Natural killer cell (primary cell): Measurements from ENCODE around the gene TP53RK. TPM values are rescaled to one million over a fixed set of nuclear protein-coding genes. Genes with fewer than 3 reads are reported as not detected.

Experiments used
- ATAC-seq, 3 donors: fragments of 150-1000 bp in 2 of 3; fragments of 200-7000 bp in 1 of 3; cut with Tn5 transposase; 1 replicate in 1 of 3; 2 replicates in 2 of 3; pipeline ENCODE4 v1.10.0; 2021; ENCODE audit warnings: mild to moderate bottlenecking in 2 of 3, moderate library complexity in 2 of 3
- DNase-seq, 2 donors: peaks; one replicate each; pipeline versions ENCODE4 v3.0.0 to v3.0.0-alpha.2; 2013 to 2021; ENCODE audit warnings: mixed read lengths in 1 of 2
- H3K27ac ChIP-seq: one replicate; pipeline ENCODE4 v1.5.1; 2013; ENCODE audit warnings: mild to moderate bottlenecking, low read length
- H3K27me3 ChIP-seq: one replicate; pipeline ENCODE4 v1.6.1; 2013; ENCODE audit warnings: low read length; ENCODE audit not compliant: control insufficient read depth, insufficient read depth
- H3K36me3 ChIP-seq: one replicate; pipeline ENCODE4 v1.6.1; 2013; ENCODE audit warnings: low read length; ENCODE audit not compliant: control insufficient read depth, insufficient read depth
- H3K4me1 ChIP-seq: one replicate; pipeline ENCODE4 v1.6.1; 2013; ENCODE audit warnings: low read length; ENCODE audit not compliant: control insufficient read depth, insufficient read depth
- H3K4me3 ChIP-seq: one replicate; pipeline ENCODE4 v1.5.1; 2013; ENCODE audit warnings: low read length
- H3K9me3 ChIP-seq: one replicate; pipeline ENCODE4 v1.6.1; 2013; ENCODE audit warnings: low read length; ENCODE audit not compliant: control insufficient read depth, insufficient read depth
- H3K27ac Mint-ChIP-seq, 2 donors: one replicate each; pipeline ENCODE4 v1.8.0; 2022; ENCODE audit warnings: mild to moderate bottlenecking in 2 of 2, mixed read lengths in 2 of 2, moderate library complexity in 1 of 2
- H3K27me3 Mint-ChIP-seq, 2 donors: one replicate each; pipeline ENCODE4 v1.8.0; 2022; ENCODE audit warnings: low read depth in 2 of 2, mixed read lengths in 2 of 2
- H3K36me3 Mint-ChIP-seq: one replicate; pipeline ENCODE4 v1.8.0; 2022; ENCODE audit warnings: mixed read lengths
- H3K4me1 Mint-ChIP-seq, 2 donors: one replicate each; pipeline ENCODE4 v1.8.0; 2022; ENCODE audit warnings: mixed read lengths in 2 of 2
- H3K4me3 Mint-ChIP-seq: one replicate; pipeline ENCODE4 v1.8.0; 2022; ENCODE audit warnings: mild to moderate bottlenecking, moderate library complexity, mixed read lengths
- H3K9me3 Mint-ChIP-seq, 2 donors: one replicate each; pipeline ENCODE4 v1.8.0; 2022; ENCODE audit warnings: mixed read lengths in 2 of 2
- WGBS: methylation state at CpG from one replicate; pipeline ENCODE4 v1.1.7; 2013; ENCODE audit warnings: missing lambda C conversion rate; ENCODE audit not compliant: insufficient coverage; 5-methylcytosine and 5-hydroxymethylcytosine counted together
- intact Hi-C: fragments of 100-400 bp; cut with micrococcal nuclease; formaldehyde crosslinking; loops from one replicate; pipeline ENCODE4 v1.14.2; 2022
- total RNA-seq, 4 donors: library from RNA; stranded (reverse); fragments of 120-200 nt in 1 of 4; gene quantifications; one replicate each; pipeline versions ENCODE4 v1.2.3 to v1.2.4, GENCODE V29; 2013 to 2022
- TF ChIP-seq, protein P1 (sequence below): fragments of 200-600 bp; IDR thresholded peaks from one replicate; pipeline ENCODE4 v1.8.0; 2022; ENCODE audit warnings: antibody characterized with exemption

The TP53RK gene
- total RNA-seq, 3 donors from 2014 or later (not counting 1 experiment from before 2014, with no cell fraction given) = 5.0 to 10.4 (median 7.8) TPM

DNA sequence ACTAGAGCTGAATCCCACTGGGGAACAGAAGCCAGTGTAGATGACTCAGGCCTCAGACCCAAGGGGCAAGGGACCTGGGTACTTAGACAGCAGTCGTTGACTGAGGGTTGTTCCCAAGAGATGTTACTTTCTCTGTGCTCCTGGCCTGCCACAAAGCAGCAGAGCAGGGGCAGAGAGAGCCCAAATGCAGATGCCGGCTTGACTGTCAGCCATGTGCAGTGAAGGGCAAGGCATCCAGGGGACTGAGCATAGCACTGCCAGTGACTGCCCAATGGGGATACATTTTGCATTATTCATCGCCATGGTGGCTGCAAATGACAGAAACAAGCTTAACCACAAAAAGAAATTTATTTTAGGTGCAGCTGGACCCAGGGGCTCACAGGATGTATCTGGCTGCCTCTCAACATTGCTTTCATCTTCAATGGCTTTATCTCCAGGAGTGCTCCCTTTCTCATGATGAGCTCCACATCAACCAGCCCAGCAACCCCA, 7.6 kb upstream of the TP53RK start:
- no peaks in the 10 kb centered on the region for H3K9me3 Mint-ChIP-seq

GRCh38 chr20:46695892-46696291, 6.6 kb upstream of the TP53RK start:
- intact Hi-C loops = no loop called here
- Mint-ChIP-seq H3K27me3 (peaks cover 13 to 24% of the 10 kb centered on the region in 2 donors), H3K36me3 (no peaks in the 10 kb centered on the region), H3K27ac (no peak overlapping the region), H3K4me3 (no peak overlapping the region), H3K9me3 (no peaks in the 10 kb centered on the region), H3K4me1 (peaks cover 0 to 5% of the 10 kb centered on the region in 2 donors)
- no peak for DNase-seq
- no peaks in the 10 kb centered on the region for H3K4me1 ChIP-seq
- H3K9me3 ChIP-seq = no peaks in the 10 kb centered on the region
- ATAC-seq = no peak
- peaks cover 3% of the 10 kb centered on the region for H3K27me3 ChIP-seq
- H3K27ac ChIP-seq = no peak overlapping the region
- H3K4me3 ChIP-seq = no peak overlapping the region
- TF ChIP-seq, protein P1, sequence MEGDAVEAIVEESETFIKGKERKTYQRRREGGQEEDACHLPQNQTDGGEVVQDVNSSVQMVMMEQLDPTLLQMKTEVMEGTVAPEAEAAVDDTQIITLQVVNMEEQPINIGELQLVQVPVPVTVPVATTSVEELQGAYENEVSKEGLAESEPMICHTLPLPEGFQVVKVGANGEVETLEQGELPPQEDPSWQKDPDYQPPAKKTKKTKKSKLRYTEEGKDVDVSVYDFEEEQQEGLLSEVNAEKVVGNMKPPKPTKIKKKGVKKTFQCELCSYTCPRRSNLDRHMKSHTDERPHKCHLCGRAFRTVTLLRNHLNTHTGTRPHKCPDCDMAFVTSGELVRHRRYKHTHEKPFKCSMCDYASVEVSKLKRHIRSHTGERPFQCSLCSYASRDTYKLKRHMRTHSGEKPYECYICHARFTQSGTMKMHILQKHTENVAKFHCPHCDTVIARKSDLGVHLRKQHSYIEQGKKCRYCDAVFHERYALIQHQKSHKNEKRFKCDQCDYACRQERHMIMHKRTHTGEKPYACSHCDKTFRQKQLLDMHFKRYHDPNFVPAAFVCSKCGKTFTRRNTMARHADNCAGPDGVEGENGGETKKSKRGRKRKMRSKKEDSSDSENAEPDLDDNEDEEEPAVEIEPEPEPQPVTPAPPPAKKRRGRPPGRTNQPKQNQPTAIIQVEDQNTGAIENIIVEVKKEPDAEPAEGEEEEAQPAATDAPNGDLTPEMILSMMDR = no peak
- 22% methylated on average over 3 of the region's 3 CpGs for WGBS
- no peaks in the 10 kb centered on the region for H3K36me3 ChIP-seq

More for the DNA sequence above, 7.6 kb upstream of the TP53RK start:
- TF ChIP-seq, protein P1 = no peak
- DNase-seq = no peak
- Mint-ChIP-seq H3K27me3 (peaks cover 13 to 31% of the 10 kb centered on the region in 2 donors), H3K4me1 (peaks cover 0 to 5% of the 10 kb centered on the region in 2 donors), H3K36me3 (no peaks in the 10 kb centered on the region), H3K27ac (no peak overlapping the region), H3K4me3 (no peak overlapping the region)
- Histone ChIP-seq H3K4me3 (no peak overlapping the region), H3K27me3 (peaks cover 3% of the 10 kb centered on the region), H3K36me3 (no peaks in the 10 kb centered on the region), H3K4me1 (no peaks in the 10 kb centered on the region), H3K27ac (no peak overlapping the region), H3K9me3 (no peaks in the 10 kb centered on the region)
- intact Hi-C loops = no loop called here
- WGBS = 52% methylated on average over 3 of the region's 3 CpGs
- ATAC-seq = no peak

DNA sequence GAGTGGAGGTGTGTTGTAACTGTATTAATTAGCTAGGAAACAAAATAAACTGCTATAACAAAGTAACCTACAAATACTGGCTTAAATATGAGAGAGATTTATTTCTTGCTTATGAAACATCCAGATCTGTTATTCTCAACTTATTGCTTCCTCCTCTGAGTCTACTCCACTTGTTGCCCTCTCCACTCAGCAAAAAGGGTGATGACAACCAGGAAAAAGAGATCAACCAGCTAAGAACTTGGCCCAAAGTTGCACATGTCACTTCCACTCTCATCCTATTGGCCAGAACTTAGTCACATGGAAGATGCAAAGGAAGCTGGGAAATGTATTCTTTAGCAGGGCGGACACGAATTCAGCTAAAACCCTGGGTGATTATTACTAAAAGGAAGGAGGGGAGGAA, 5.2 kb upstream of the TP53RK start:
- Mint-ChIP-seq H3K27ac (no peak overlapping the region), H3K4me1 (peaks cover 9 to 14% of the 10 kb centered on the region in 2 donors), H3K27me3 (peaks cover 3 to 10% of the 10 kb centered on the region in 2 donors), H3K9me3 (no peaks in the 10 kb centered on the region), H3K36me3 (no peaks in the 10 kb centered on the region), H3K4me3 (no peak overlapping the region)
- Histone ChIP-seq H3K9me3 (no peaks in the 10 kb centered on the region), H3K27me3 (no peaks in the 10 kb centered on the region), H3K4me1 (no peaks in the 10 kb centered on the region), H3K27ac (no peak overlapping the region), H3K4me3 (no peak overlapping the region), H3K36me3 (no peaks in the 10 kb centered on the region)
- DNase-seq (peak in 1 of 2 donors; percentile 38), ATAC-seq (no peak)
- WGBS = 50% methylated on average over 2 of the region's 2 CpGs
- TF ChIP-seq, protein P1 = no peak
- intact Hi-C loops = no loop called here

GRCh38 chr20:46691196-46691595, 2.0 kb upstream of the TP53RK start:
- intact Hi-C loops = no loop called here
- no peak overlapping the region for H3K4me3 ChIP-seq
- no peaks in the 10 kb centered on the region for H3K9me3 ChIP-seq
- WGBS = 83% methylated on average over 2 of the region's 4 CpGs
- Mint-ChIP-seq H3K27ac (no peak overlapping the region), H3K4me1 (peaks cover 37 to 42% of the 10 kb centered on the region in 2 donors), H3K9me3 (no peaks in the 10 kb centered on the region), H3K36me3 (no peaks in the 10 kb centered on the region), H3K27me3 (no peaks in the 10 kb centered on the region), H3K4me3 (peak overlapping the region; percentile 38)
- H3K36me3 ChIP-seq = peaks cover 7% of the 10 kb centered on the region
- ATAC-seq (no peak), DNase-seq (no peak)
- TF ChIP-seq, protein P1 = no peak
- H3K4me1 ChIP-seq = peaks cover 23% of the 10 kb centered on the region
- no peak overlapping the region for H3K27ac ChIP-seq
- H3K27me3 ChIP-seq = no peaks in the 10 kb centered on the region
